Mesenchymal stem cell (in vitro differentiated cells and primary cell): ENCODE results near the gene IMMP2L.

Experiments
- DNase-seq: peaks from one replicate; pipeline ENCODE4 v3.0.0-alpha.2; 2013
- H2AFZ ChIP-seq: one replicate; pipeline ENCODE4 v1.6.1; 2013; ENCODE audit warnings: low read depth, mild to moderate bottlenecking, control low read depth, inconsistent platforms, low read length, moderate library complexity
- H2AK5ac ChIP-seq: 2 replicates; pipeline ENCODE4 v1.6.1; 2013; ENCODE audit warnings: low read length, moderate library complexity, mild to moderate bottlenecking, inconsistent platforms; ENCODE audit not compliant: severe bottlenecking
- H2BK120ac ChIP-seq: one replicate; pipeline ENCODE4 v1.6.1; 2013; ENCODE audit warnings: low read depth, mild to moderate bottlenecking, inconsistent platforms, low read length, moderate library complexity
- H2BK12ac ChIP-seq, 2 experiments: one replicate each; pipeline ENCODE4 v1.6.1; 2013; ENCODE audit warnings: inconsistent platforms in 2 of 2, low read length in 2 of 2, mild to moderate bottlenecking in 2 of 2, moderate library complexity in 2 of 2, control low read depth in 1 of 2
- H2BK15ac ChIP-seq: one replicate; pipeline ENCODE4 v1.6.1; 2013; ENCODE audit warnings: mild to moderate bottlenecking, low read depth, inconsistent platforms; ENCODE audit not compliant: poor library complexity, severe bottlenecking
- H2BK5ac ChIP-seq: 2 replicates; pipeline ENCODE4 v1.6.1; 2013; ENCODE audit warnings: low read depth, mild to moderate bottlenecking, low read length, control low read depth, inconsistent platforms; ENCODE audit not compliant: poor library complexity, severe bottlenecking
- H3K14ac ChIP-seq, 2 experiments: one replicate each; pipeline ENCODE4 v1.6.1; 2013; ENCODE audit warnings: inconsistent platforms in 2 of 2, low read length in 2 of 2, control low read depth in 1 of 2, mild to moderate bottlenecking in 1 of 2, moderate library complexity in 1 of 2
- H3K18ac ChIP-seq, 2 experiments: one replicate each; pipeline ENCODE4 v1.6.1; 2013; ENCODE audit warnings: inconsistent platforms in 2 of 2, low read length in 2 of 2, control low read depth in 1 of 2, low read depth in 1 of 2, mild to moderate bottlenecking in 1 of 2
- H3K23ac ChIP-seq, 2 experiments: one replicate each; pipeline ENCODE4 v1.6.1; 2013; ENCODE audit warnings: inconsistent platforms in 2 of 2, low read length in 2 of 2, mild to moderate bottlenecking in 2 of 2, moderate library complexity in 2 of 2, control low read depth in 1 of 2
- H3K27ac ChIP-seq: 2 replicates; pipeline ENCODE4 v1.5.1; 2013; ENCODE audit warnings: mild to moderate bottlenecking, moderate library complexity, low read length, control low read depth, inconsistent platforms; ENCODE audit not compliant: poor library complexity, severe bottlenecking
- H3K27me3 ChIP-seq, 2 experiments: 2 replicates each; pipeline versions ENCODE4 v1.6.1 to v1.7.0; 2013; ENCODE audit warnings: low read length in 2 of 2, mild to moderate bottlenecking in 2 of 2, moderate library complexity in 2 of 2, control low read depth in 1 of 2, inconsistent platforms in 1 of 2; ENCODE audit not compliant: control insufficient read depth in 1 of 2, insufficient read depth in 1 of 2
- H3K36me3 ChIP-seq, 2 experiments: 2 replicates each; pipeline versions ENCODE4 v1.6.1 to v1.7.0; 2013; ENCODE audit warnings: low read length in 2 of 2, control low read depth in 1 of 2, inconsistent platforms in 1 of 2, low read depth in 1 of 2, mild to moderate bottlenecking in 1 of 2; ENCODE audit not compliant: insufficient read depth in 2 of 2, control insufficient read depth in 1 of 2
- H3K4ac ChIP-seq, 2 experiments: one replicate each; pipeline ENCODE4 v1.6.1; 2013; ENCODE audit warnings: inconsistent platforms in 2 of 2, low read length in 2 of 2, mild to moderate bottlenecking in 2 of 2, moderate library complexity in 2 of 2, control low read depth in 1 of 2, low read depth in 1 of 2
- H3K4me1 ChIP-seq: 2 replicates; pipeline ENCODE4 v1.6.1; 2013; ENCODE audit warnings: low read depth, low read length, control low read depth; ENCODE audit not compliant: control insufficient read depth, insufficient read depth
- H3K4me2 ChIP-seq: 2 replicates; pipeline ENCODE4 v1.6.1; 2013; ENCODE audit warnings: low read length, mild to moderate bottlenecking, inconsistent platforms; ENCODE audit not compliant: poor library complexity, severe bottlenecking
- H3K4me3 ChIP-seq, 2 experiments: 2 replicates each; pipeline versions ENCODE4 v1.5.1 to v1.7.0; 2013; ENCODE audit warnings: low read length in 2 of 2, mild to moderate bottlenecking in 2 of 2, control low read depth in 1 of 2, low read depth in 1 of 2; ENCODE audit not compliant: insufficient read depth in 1 of 2
- H3K79me1 ChIP-seq: replicated peaks from 2 replicates; pipeline ENCODE4 v1.6.1; 2013; ENCODE audit warnings: mild to moderate bottlenecking, control low read depth, low read length, inconsistent platforms; ENCODE audit not compliant: poor library complexity, severe bottlenecking
- H3K9ac ChIP-seq: 2 replicates; pipeline ENCODE4 v1.7.0; 2013; ENCODE audit warnings: mild to moderate bottlenecking, low read length, moderate library complexity
- H3K9me3 ChIP-seq: 2 replicates; pipeline ENCODE4 v1.7.0; 2013; ENCODE audit warnings: mild to moderate bottlenecking, low read length; ENCODE audit not compliant: control insufficient read depth
- H4K8ac ChIP-seq: one replicate; pipeline ENCODE4 v1.6.1; 2013; ENCODE audit warnings: inconsistent platforms, mild to moderate bottlenecking, low read length, moderate library complexity
- H4K91ac ChIP-seq: one replicate; pipeline ENCODE4 v1.6.1; 2013; ENCODE audit warnings: mild to moderate bottlenecking, low read length, inconsistent platforms
- WGBS: methylation state at CpG from one replicate; pipeline ENCODE4 v1.1.7; 2013; ENCODE audit warnings: mixed read lengths; 5-methylcytosine and 5-hydroxymethylcytosine counted together

Gene IMMP2L

GRCh38 chr7:111558991-111559390 lies 3.3 kb downstream of the IMMP2L start:
- Histone ChIP-seq H3K79me1 (peaks cover 4% of the 10 kb centered on the region), H3K9ac (peak overlapping the region; percentile 27), H3K36me3 (peaks cover 0 to 33% of the 10 kb centered on the region in 2 experiments), H3K18ac (no peak overlapping the region), H4K91ac (no peak overlapping the region), H3K23ac (no peak overlapping the region), H3K27me3 (no peaks in the 10 kb centered on the region), H2AFZ (no peak overlapping the region), H3K14ac (no peak overlapping the region), H2BK12ac (no peak overlapping the region), H3K27ac (no peak overlapping the region), H2AK5ac (no peak overlapping the region), H2BK120ac (no peak overlapping the region), H3K4me3 (no peak overlapping the region), H4K8ac (no peak overlapping the region), H3K9me3 (no peaks in the 10 kb centered on the region), H3K4ac (no peak overlapping the region), H3K4me2 (no peak overlapping the region), H2BK15ac (no peak overlapping the region), H2BK5ac (no peak overlapping the region), H3K4me1 (peaks cover 3% of the 10 kb centered on the region)
- WGBS = 83% methylated on average over 1 of the region's 1 CpG
- no peak for DNase-seq

- no peak overlapping the region for H3K18ac ChIP-seq
- H2BK5ac ChIP-seq = no peak overlapping the region
- H3K36me3 ChIP-seq = peaks cover 0 to 40% of the 10 kb centered on the region in 2 experiments
- H4K8ac ChIP-seq = no peak overlapping the region
- DNase-seq = no peak
- peaks cover 3% of the 10 kb centered on the region for H3K4me1 ChIP-seq
- H2AFZ ChIP-seq = no peak overlapping the region
- no peak overlapping the region for H3K27ac ChIP-seq
- no peak overlapping the region for H3K4me2 ChIP-seq
- H3K27me3 ChIP-seq = no peaks in the 10 kb centered on the region
- H2AK5ac ChIP-seq = no peak overlapping the region
- no peak overlapping the region for H2BK12ac ChIP-seq
- H3K4ac ChIP-seq = no peak overlapping the region
- no peak overlapping the region for H3K14ac ChIP-seq
- H3K9ac ChIP-seq = no peak overlapping the region
- H3K9me3 ChIP-seq = no peaks in the 10 kb centered on the region
- no peak overlapping the region for H3K4me3 ChIP-seq
- H3K23ac ChIP-seq = no peak overlapping the region
- peaks cover 2% of the 10 kb centered on the region for H3K79me1 ChIP-seq
- no peak overlapping the region for H4K91ac ChIP-seq
- no peak overlapping the region for H2BK120ac ChIP-seq
- no peak overlapping the region for H2BK15ac ChIP-seq
These were observed 5.3 kb downstream of the IMMP2L start for GRCh38 chr7:111556977-111557376.

GRCh38 chr7:111554086-111554485 lies 8.2 kb downstream of the IMMP2L start:
- WGBS = 42% methylated on average over 4 of the region's 4 CpGs
- H3K4ac ChIP-seq = no peak overlapping the region

DNA sequence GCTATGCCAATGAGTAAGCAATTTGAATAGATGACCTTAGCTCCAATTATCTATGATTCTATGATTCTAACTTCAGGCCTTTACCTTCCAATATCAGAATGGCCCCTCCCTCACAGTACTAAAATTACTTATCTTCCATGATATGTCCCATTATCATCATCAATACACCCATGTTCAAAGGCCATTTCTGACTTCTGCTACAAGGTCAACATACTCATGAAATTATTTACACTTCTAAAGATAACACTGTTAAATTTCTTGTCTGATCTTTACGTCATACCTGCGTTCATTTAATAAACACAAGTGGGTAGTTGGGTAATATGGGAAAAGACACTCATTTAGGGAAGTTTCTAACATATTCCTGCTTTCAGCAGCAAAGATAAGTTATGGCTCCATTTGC lies 21.2 kb downstream of the IMMP2L start:
- H3K27ac ChIP-seq = no peak overlapping the region
- no peak overlapping the region for H2AFZ ChIP-seq
- no CpG with 5 or more reads among the region's 2 CpGs for WGBS
- no peaks in the 10 kb centered on the region for H3K36me3 ChIP-seq
- H2BK5ac ChIP-seq = no peak overlapping the region
- no peak overlapping the region for H2BK12ac ChIP-seq
- H3K23ac ChIP-seq = no peak overlapping the region
- no peak overlapping the region for H2BK120ac ChIP-seq
- no peak overlapping the region for H4K91ac ChIP-seq
- H3K27me3 ChIP-seq = no peaks in the 10 kb centered on the region
- H3K9ac ChIP-seq = no peak overlapping the region
- H3K4me1 ChIP-seq = no peaks in the 10 kb centered on the region
- no peak overlapping the region for H3K18ac ChIP-seq
- no peak overlapping the region for H3K4me2 ChIP-seq
- H3K14ac ChIP-seq = no peak overlapping the region
- no peaks in the 10 kb centered on the region for H3K79me1 ChIP-seq
- H3K9me3 ChIP-seq = no peaks in the 10 kb centered on the region
- no peak overlapping the region for H4K8ac ChIP-seq
- DNase-seq = no peak
- H2AK5ac ChIP-seq = no peak overlapping the region
- no peak overlapping the region for H2BK15ac ChIP-seq
- no peak overlapping the region for H3K4ac ChIP-seq
- no peak overlapping the region for H3K4me3 ChIP-seq

More at GRCh38 chr7:111554086-111554485, 8.2 kb downstream of the IMMP2L start:
- no peak overlapping the region for H3K4me3 ChIP-seq
- peaks cover 0 to 51% of the 10 kb centered on the region in 2 experiments for H3K36me3 ChIP-seq
- no peak overlapping the region for H4K91ac ChIP-seq
- H3K79me1 ChIP-seq = peaks cover 2% of the 10 kb centered on the region
- no peak overlapping the region for H2AFZ ChIP-seq
- no peak overlapping the region for H2AK5ac ChIP-seq
- H2BK120ac ChIP-seq = no peak overlapping the region
- no peak for DNase-seq
- no peak overlapping the region for H2BK12ac ChIP-seq
- H3K4me2 ChIP-seq = no peak overlapping the region
- H3K9ac ChIP-seq = no peak overlapping the region
- no peaks in the 10 kb centered on the region for H3K4me1 ChIP-seq
- no peak overlapping the region for H4K8ac ChIP-seq
- no peak overlapping the region for H2BK15ac ChIP-seq
- no peak overlapping the region for H3K18ac ChIP-seq
- H3K27ac ChIP-seq = no peak overlapping the region
- H3K14ac ChIP-seq = no peak overlapping the region
- H3K27me3 ChIP-seq = no peaks in the 10 kb centered on the region
- no peaks in the 10 kb centered on the region for H3K9me3 ChIP-seq
- no peak overlapping the region for H2BK5ac ChIP-seq
- H3K23ac ChIP-seq = no peak overlapping the region
